Natural killer cell (primary cell): Measurements from ENCODE around the gene NAPA. TPM values are rescaled to one million over a fixed set of nuclear protein-coding genes. Genes with fewer than 3 reads are reported as not detected.
"Not testable (repeated sequence)": the region's sequence is repeated elsewhere in the genome, so short reads cannot be mapped to it uniquely, and the experiment has no call there.

Source experiments
- ATAC-seq, 3 donors: fragments of 150-1000 bp in 2 of 3; fragments of 200-7000 bp in 1 of 3; cut with Tn5 transposase; 1 replicate in 1 of 3; 2 replicates in 2 of 3; pipeline ENCODE4 v1.10.0; 2021; ENCODE audit warnings: mild to moderate bottlenecking in 2 of 3, moderate library complexity in 2 of 3
- DNase-seq, 2 donors: peaks; one replicate each; pipeline versions ENCODE4 v3.0.0 to v3.0.0-alpha.2; 2013 to 2021; ENCODE audit warnings: mixed read lengths in 1 of 2
- H3K27ac ChIP-seq: one replicate; pipeline ENCODE4 v1.5.1; 2013; ENCODE audit warnings: mild to moderate bottlenecking, low read length
- H3K27me3 ChIP-seq: one replicate; pipeline ENCODE4 v1.6.1; 2013; ENCODE audit warnings: low read length; ENCODE audit not compliant: control insufficient read depth, insufficient read depth
- H3K36me3 ChIP-seq: one replicate; pipeline ENCODE4 v1.6.1; 2013; ENCODE audit warnings: low read length; ENCODE audit not compliant: control insufficient read depth, insufficient read depth
- H3K4me1 ChIP-seq: one replicate; pipeline ENCODE4 v1.6.1; 2013; ENCODE audit warnings: low read length; ENCODE audit not compliant: control insufficient read depth, insufficient read depth
- H3K4me3 ChIP-seq: one replicate; pipeline ENCODE4 v1.5.1; 2013; ENCODE audit warnings: low read length
- H3K9me3 ChIP-seq: one replicate; pipeline ENCODE4 v1.6.1; 2013; ENCODE audit warnings: low read length; ENCODE audit not compliant: control insufficient read depth, insufficient read depth
- H3K27ac Mint-ChIP-seq, 2 donors: one replicate each; pipeline ENCODE4 v1.8.0; 2022; ENCODE audit warnings: mild to moderate bottlenecking in 2 of 2, mixed read lengths in 2 of 2, moderate library complexity in 1 of 2
- H3K27me3 Mint-ChIP-seq, 2 donors: one replicate each; pipeline ENCODE4 v1.8.0; 2022; ENCODE audit warnings: low read depth in 2 of 2, mixed read lengths in 2 of 2
- H3K36me3 Mint-ChIP-seq: one replicate; pipeline ENCODE4 v1.8.0; 2022; ENCODE audit warnings: mixed read lengths
- H3K4me1 Mint-ChIP-seq, 2 donors: one replicate each; pipeline ENCODE4 v1.8.0; 2022; ENCODE audit warnings: mixed read lengths in 2 of 2
- H3K4me3 Mint-ChIP-seq: one replicate; pipeline ENCODE4 v1.8.0; 2022; ENCODE audit warnings: mild to moderate bottlenecking, moderate library complexity, mixed read lengths
- H3K9me3 Mint-ChIP-seq, 2 donors: one replicate each; pipeline ENCODE4 v1.8.0; 2022; ENCODE audit warnings: mixed read lengths in 2 of 2
- WGBS: methylation state at CpG from one replicate; pipeline ENCODE4 v1.1.7; 2013; ENCODE audit warnings: missing lambda C conversion rate; ENCODE audit not compliant: insufficient coverage; 5-methylcytosine and 5-hydroxymethylcytosine counted together
- intact Hi-C: fragments of 100-400 bp; cut with micrococcal nuclease; formaldehyde crosslinking; loops from one replicate; pipeline ENCODE4 v1.14.2; 2022
- total RNA-seq, 4 donors: library from RNA; stranded (reverse); fragments of 120-200 nt in 1 of 4; gene quantifications; one replicate each; pipeline versions ENCODE4 v1.2.3 to v1.2.4, GENCODE V29; 2013 to 2022
- TF ChIP-seq, protein P1 (sequence below): fragments of 200-600 bp; IDR thresholded peaks from one replicate; pipeline ENCODE4 v1.8.0; 2022; ENCODE audit warnings: antibody characterized with exemption

The NAPA gene
- total RNA-seq, 3 donors from 2014 or later (not counting 1 experiment from before 2014, with no cell fraction given) = 192 to 215 (median 192) TPM

DNA sequence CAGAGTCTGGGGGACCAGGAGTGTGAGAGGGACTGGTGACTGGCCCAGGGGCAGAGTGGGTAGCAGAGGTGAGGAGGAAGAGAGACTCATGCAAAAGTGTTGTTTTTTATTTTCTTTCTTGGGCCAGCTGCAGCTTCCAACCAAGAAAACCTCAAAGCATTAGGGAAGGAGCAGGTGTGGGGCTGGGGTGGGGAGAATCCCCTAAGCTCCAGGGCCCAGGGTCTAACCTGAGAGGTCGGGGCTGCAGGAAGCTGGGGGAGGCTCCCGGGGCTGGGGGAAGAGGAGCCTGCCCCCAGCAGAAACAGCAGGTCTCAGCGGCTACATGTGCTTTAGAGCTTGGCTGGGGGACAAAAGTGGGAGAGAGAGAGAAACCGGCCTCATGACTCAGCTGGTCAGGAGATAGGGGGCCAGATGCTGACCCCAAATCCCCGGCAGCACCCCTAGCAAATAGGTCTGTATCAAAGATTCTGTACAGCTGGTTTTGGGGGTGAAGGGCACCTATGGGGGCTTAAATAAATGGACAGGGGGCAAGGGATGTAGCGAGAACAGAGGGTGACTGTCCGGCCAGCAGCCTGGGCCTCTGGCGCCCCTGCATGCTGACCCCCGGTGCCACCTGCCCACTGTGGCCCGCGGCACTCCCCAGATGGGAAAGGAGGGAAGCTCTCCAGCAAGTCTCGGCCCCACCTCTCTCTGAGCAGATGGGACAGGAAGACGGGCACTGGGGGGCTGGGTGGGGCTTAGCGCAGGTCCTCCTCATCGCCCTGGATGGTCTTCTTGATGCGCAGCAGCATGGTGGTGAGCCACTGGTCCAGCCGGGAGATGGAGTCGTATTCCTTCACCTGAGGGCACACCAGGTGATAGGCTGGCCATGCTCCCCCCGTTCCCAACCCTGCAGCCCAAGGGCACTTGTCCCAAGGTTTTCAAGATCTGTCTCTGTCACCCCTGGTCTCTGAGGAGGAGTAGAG is 27.0 kb downstream of the NAPA start:
- 62% methylated on average over 19 of the region's 19 CpGs for WGBS
- Histone ChIP-seq H3K36me3 (peaks cover 26% of the 10 kb centered on the region), H3K4me3 (no peak overlapping the region), H3K27me3 (no peaks in the 10 kb centered on the region), H3K4me1 (peaks cover 42% of the 10 kb centered on the region), H3K9me3 (no peaks in the 10 kb centered on the region), H3K27ac (no peak overlapping the region)
- Mint-ChIP-seq H3K9me3 (no peaks in the 10 kb centered on the region), H3K36me3 (no peaks in the 10 kb centered on the region), H3K27me3 (no peaks in the 10 kb centered on the region), H3K27ac (peak overlapping the region; percentile 48 to 70), H3K4me1 (peaks cover 23 to 41% of the 10 kb centered on the region in 2 donors), H3K4me3 (no peak overlapping the region)
- no peak for DNase-seq
- intact Hi-C loops = no loop called here
- no peak for ATAC-seq
- TF ChIP-seq, protein P1, sequence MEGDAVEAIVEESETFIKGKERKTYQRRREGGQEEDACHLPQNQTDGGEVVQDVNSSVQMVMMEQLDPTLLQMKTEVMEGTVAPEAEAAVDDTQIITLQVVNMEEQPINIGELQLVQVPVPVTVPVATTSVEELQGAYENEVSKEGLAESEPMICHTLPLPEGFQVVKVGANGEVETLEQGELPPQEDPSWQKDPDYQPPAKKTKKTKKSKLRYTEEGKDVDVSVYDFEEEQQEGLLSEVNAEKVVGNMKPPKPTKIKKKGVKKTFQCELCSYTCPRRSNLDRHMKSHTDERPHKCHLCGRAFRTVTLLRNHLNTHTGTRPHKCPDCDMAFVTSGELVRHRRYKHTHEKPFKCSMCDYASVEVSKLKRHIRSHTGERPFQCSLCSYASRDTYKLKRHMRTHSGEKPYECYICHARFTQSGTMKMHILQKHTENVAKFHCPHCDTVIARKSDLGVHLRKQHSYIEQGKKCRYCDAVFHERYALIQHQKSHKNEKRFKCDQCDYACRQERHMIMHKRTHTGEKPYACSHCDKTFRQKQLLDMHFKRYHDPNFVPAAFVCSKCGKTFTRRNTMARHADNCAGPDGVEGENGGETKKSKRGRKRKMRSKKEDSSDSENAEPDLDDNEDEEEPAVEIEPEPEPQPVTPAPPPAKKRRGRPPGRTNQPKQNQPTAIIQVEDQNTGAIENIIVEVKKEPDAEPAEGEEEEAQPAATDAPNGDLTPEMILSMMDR = no peak

- intact Hi-C loops = no loop called here
- H3K9me3 Mint-ChIP-seq = no peaks in the 10 kb centered on the region
- Histone ChIP-seq H3K4me3 (no peak overlapping the region), H3K27me3 (no peaks in the 10 kb centered on the region), H3K4me1 (peaks cover 35% of the 10 kb centered on the region), H3K27ac (no peak overlapping the region), H3K36me3 (peaks cover 21% of the 10 kb centered on the region), H3K9me3 (no peaks in the 10 kb centered on the region)
- WGBS = 44% methylated on average over 9 of the region's 9 CpGs
- H3K4me1 Mint-ChIP-seq = peaks cover 23 to 41% of the 10 kb centered on the region in 2 donors
- ATAC-seq (no peak), DNase-seq (no peak)
- H3K36me3 Mint-ChIP-seq = no peaks in the 10 kb centered on the region
- peak overlapping the region; percentile 40 for H3K4me3 Mint-ChIP-seq
- H3K27ac Mint-ChIP-seq = peak overlapping the region; percentile 48 to 70
- no peaks in the 10 kb centered on the region for H3K27me3 Mint-ChIP-seq
- TF ChIP-seq, protein P1 = no peak
Measured at GRCh38 chr19:47486900-47487299, 28.0 kb downstream of the NAPA start.

DNA sequence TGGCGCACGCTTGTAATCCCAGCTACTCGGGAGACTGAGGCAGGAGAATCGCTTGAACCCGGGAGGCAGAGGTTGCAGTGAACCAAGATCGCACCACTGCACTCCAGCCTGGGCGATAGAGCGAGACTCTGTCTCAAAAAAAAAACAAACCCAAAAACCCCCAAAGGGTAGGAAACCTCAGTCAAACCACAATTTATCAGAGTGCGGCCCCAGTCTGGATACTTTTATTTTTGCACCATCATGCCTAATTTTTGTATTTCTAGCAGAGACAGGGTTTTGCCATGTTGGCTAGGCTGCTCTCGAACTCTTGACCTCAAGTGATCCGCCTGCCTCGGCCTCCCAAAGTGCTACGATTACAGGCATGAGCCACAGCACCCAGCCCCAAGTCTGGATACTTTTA is 28.6 kb downstream of the NAPA start:
- H3K27ac ChIP-seq, H3K4me3 ChIP-seq, H3K9me3 ChIP-seq, DNase-seq, H3K27me3 Mint-ChIP-seq, ATAC-seq, H3K36me3 Mint-ChIP-seq, H3K27me3 ChIP-seq, H3K9me3 Mint-ChIP-seq, intact Hi-C loops: not testable (repeated sequence)
- Mint-ChIP-seq H3K27ac (peak overlapping the region in 1 of 2 donors; percentile 70), H3K4me1 (peaks cover 23 to 41% of the 10 kb centered on the region in 2 donors), H3K4me3 (peak overlapping the region; percentile 13)
- peaks cover 35% of the 10 kb centered on the region for H3K4me1 ChIP-seq
- peaks cover 16% of the 10 kb centered on the region for H3K36me3 ChIP-seq
- 55% methylated on average over 13 of the region's 13 CpGs for WGBS

DNA sequence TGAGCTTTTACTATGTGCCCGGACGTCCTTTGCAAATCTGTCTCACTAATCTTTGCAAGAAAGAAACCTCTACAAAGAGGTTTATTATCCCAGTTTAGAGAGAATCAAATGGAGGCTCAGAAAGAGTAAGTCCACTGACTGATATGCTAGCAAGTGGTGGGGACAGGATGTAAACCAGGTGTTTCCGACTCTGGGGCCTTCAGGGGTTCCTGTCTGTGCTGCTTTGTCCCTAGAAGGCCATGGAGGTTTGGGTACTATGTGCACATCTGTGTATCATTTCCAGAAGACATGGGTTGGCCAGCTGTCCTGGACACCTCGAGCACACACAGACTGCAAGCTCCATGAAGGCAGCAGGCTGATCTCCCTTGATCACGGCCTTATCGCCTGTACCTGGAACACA is 29.7 kb downstream of the NAPA start:
- Histone ChIP-seq H3K27me3 (no peaks in the 10 kb centered on the region), H3K4me3 (no peak overlapping the region), H3K4me1 (peaks cover 35% of the 10 kb centered on the region), H3K27ac (no peak overlapping the region), H3K36me3 (peaks cover 16% of the 10 kb centered on the region), H3K9me3 (no peaks in the 10 kb centered on the region)
- WGBS = 67% methylated on average over 6 of the region's 6 CpGs
- Mint-ChIP-seq H3K4me1 (peaks cover 23 to 42% of the 10 kb centered on the region in 2 donors), H3K27ac (peak overlapping the region; percentile 93 to 97), H3K9me3 (no peaks in the 10 kb centered on the region), H3K27me3 (no peaks in the 10 kb centered on the region), H3K4me3 (peak overlapping the region; percentile 95), H3K36me3 (no peaks in the 10 kb centered on the region)
- DNase-seq (peak in 1 of 2 donors; percentile 29), ATAC-seq (no peak)
- intact Hi-C loops = no loop called here
- TF ChIP-seq, protein P1 = no peak
